Fibroblast of upper back skin (primary cell): ENCODE data around the gene INTS1.
A peak's percentile ranks its signal among the peaks of the same experiment; 100 is the strongest.

Experiments
- DNase-seq: peaks from one replicate; pipeline ENCODE4 v3.0.0-alpha.2; 2013

The INTS1 gene

GRCh38 chr7:1430056-1430845, 73.9 kb downstream of the INTS1 start:
- no peak for DNase-seq

GRCh38 chr7:1428941-1429501, 75.2 kb downstream of the INTS1 start:
- DNase-seq, result peak; percentile 11

GRCh38 chr7:1427064-1427657, 77.0 kb downstream of the INTS1 start:
- DNase-seq, result no peak

GRCh38 chr7:1426474-1426873, 77.7 kb downstream of the INTS1 start:
- no peak for DNase-seq

- DNase-seq, result no peak
Measured at GRCh38 chr7:1425292-1426136, 78.7 kb downstream of the INTS1 start.

DNA sequence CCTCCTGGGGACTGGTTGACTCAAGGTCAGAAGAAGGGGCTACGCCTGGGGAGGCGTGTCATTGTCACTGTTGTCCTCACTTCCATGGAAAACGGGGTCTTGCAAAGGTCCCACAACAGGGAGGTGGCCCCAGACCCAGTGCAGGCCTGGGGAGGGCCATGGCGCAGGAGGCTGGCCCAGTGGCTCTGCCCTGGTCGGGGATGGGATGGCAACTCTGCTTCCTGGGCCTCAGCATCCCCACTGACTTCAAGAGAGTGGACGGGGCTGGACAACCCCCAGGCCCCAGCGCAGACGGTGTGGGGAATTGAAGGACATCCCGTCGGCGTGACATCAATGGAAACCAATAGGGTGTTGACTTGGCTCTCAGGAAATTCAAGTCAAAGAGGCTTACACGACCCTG, 80.1 kb downstream of the INTS1 start:
- DNase-seq, result no peak

DNA sequence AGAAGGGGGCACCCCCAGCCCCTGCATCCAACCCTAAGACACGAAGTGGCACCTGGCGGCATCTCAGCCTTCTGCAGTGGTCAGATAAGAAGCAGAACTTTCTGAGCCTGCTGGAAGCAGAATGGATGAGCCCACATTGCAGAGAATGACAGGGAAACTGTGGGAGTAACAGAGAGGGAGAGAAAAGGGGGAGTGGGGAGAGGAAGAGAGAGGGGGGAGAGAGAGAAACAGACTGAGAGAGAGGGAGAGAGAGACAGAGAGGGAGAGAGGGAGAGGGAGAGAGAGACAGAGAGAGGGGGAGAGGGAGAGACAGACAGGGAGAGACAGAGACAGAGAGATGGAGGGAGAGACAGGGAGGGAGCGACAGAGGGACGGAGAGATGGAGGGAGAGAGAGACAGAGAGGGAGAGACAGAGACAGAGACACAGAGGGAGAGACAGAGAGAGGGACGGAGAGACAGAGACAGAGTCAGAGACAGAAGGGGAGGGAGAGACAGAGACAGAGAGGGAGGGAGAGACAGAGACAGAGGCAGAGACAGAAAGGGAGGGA, 80.9 kb downstream of the INTS1 start:
- DNase-seq, result no peak

- DNase-seq, result no peak
Measured at GRCh38 chr7:1422512-1423263, 81.5 kb downstream of the INTS1 start.

DNA sequence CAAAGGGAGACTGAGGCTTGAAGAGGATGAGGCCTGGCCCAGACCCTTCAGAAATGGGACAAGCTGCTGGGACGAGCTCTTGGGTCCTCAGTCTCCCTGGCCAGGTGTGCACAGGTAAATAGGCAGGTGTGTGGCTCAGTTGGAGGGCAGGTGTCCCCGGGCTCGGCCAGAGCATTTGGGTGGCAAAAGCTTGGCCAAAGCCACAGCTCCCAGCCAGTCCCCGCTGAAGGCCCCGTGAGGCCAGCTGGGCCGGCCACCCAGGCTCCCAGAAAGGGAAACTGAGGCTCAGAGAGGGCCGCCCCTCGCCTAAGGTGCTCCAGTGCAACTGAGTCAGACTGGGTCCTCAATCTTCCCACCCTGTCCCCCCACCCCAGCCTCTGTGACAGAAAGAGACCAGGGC, 82.2 kb downstream of the INTS1 start:
- no peak for DNase-seq

GRCh38 chr7:1421020-1421790, 83.0 kb downstream of the INTS1 start:
- no peak for DNase-seq
